ENCODE measurements around the gene KCNIP1. TPM values are rescaled to one million over a fixed set of nuclear protein-coding genes. Genes with fewer than 3 reads are reported as not detected.

Gene KCNIP1
- total RNA-seq, 1 experiment from 2014 or later: not detected

DNA sequence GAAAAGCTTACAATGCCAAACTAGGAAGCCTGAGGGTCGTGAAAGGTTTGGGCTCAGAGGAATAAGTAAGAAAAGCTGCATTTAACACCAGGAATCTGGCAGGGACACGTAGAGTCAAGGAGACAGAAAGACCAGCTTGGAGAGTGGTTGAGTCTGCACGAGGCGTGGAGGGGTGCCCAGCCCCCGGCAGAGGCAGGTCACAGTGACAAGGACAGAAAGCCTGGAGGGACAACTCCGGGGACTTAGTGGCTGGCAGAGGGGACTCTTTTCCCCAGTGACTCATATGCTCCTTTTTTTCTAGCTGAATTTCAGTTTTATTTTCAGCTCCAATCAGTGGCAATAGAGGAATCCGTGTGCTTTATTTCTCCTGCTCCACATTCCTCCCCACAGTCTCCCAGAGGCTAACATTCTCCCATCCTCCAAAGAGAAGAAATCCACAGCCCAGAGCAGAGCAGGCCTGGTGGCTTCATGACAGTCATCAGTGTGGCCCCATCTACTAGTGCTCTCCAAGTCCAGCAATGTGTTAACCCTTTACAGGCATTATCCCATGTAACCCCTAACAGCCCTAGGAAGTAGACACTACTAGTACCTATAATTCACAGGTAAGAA lies 80.7 kb downstream of the KCNIP1 start:
- H3K9me3 Mint-ChIP-seq (ENCODE audit: low read depth, unreplicated experiment): peaks cover 2% of the 10 kb centered on the region
- CTCF ChIA-PET: interaction anchor here (1.7 kb wide), 1 partner anchor 13 kb away, joined by 4 read pairs; no protein-coding TSS in a partner anchor
- intact Hi-C loops (cut with micrococcal nuclease; ENCODE audit: unreplicated experiment): no loop called here
- H3K4me3 Mint-ChIP-seq (ENCODE audit: low read depth, unreplicated experiment): no peak overlapping the region
- no TSS peak for BruUV-seq (replicated peaks)
- DNase-seq: no peak
- no peak overlapping the region for H3K27ac Mint-ChIP-seq (ENCODE audit: unreplicated experiment)
- H3K4me1 Mint-ChIP-seq (ENCODE audit: low read depth, unreplicated experiment): peaks cover 10% of the 10 kb centered on the region
- peaks cover 87% of the 10 kb centered on the region for H3K27me3 Mint-ChIP-seq (ENCODE audit: unreplicated experiment)
- TF ChIP-seq, protein P1, sequence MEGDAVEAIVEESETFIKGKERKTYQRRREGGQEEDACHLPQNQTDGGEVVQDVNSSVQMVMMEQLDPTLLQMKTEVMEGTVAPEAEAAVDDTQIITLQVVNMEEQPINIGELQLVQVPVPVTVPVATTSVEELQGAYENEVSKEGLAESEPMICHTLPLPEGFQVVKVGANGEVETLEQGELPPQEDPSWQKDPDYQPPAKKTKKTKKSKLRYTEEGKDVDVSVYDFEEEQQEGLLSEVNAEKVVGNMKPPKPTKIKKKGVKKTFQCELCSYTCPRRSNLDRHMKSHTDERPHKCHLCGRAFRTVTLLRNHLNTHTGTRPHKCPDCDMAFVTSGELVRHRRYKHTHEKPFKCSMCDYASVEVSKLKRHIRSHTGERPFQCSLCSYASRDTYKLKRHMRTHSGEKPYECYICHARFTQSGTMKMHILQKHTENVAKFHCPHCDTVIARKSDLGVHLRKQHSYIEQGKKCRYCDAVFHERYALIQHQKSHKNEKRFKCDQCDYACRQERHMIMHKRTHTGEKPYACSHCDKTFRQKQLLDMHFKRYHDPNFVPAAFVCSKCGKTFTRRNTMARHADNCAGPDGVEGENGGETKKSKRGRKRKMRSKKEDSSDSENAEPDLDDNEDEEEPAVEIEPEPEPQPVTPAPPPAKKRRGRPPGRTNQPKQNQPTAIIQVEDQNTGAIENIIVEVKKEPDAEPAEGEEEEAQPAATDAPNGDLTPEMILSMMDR (IDR thresholded peaks at IDR 0.05; ENCODE audit: unreplicated experiment): no peak
- H3K36me3 Mint-ChIP-seq (ENCODE audit: insufficient read depth, unreplicated experiment): no peaks in the 10 kb centered on the region

DNA sequence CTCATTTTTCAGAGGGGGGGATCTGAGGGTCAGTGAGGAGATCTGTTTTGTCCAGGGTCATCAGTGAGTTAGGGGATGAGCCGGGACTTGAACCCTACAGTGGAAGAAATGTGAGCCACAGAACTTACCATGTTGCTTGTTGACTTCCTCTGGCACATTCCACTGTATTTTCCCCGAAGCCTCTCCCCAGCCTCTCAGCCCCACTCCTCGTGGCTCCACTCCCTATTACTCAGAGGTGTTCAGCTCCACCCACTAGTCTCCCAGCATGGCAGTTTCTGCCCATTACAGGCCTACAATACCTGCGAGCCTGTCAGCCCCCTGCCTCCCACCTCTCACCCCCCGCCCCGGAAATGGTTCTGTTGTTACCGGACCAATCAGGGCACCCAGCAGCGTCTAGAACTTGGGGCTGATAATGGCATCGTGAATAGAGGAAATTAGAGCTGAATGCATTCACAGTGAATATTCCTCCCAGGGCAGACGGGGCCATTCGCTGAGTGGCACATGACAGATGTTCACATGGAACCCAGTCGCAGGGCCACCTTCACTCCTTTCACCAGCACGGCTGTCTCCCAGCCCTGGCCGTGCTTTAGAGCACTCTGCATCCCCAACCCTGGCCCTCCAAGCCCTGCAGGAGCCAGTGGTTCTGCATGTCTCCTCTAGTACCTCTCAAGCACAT lies 81.6 kb downstream of the KCNIP1 start:
- no peak overlapping the region for H3K27ac Mint-ChIP-seq (ENCODE audit: unreplicated experiment)

DNA sequence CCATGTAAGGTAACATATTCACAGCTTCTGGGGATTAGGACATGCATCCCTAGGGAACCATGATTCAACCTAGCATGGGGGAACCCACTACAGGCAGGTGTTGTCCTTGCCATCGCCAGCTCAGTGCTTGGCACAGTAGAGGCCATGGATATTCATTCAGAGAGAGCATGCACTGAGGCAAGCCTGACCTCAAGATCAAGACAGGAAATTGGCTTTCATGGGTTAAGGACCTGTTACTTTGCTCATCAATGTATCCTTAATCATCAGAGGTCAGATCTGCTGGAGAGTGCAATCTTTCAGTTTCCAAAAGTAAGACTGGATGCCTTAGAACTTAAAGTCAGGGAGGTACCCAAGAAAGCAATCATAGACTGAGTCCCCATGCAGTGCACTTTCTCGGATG lies 84.0 kb downstream of the KCNIP1 start:
- intact Hi-C loops (cut with micrococcal nuclease; ENCODE audit: unreplicated experiment): no loop called here
- BruUV-seq (replicated peaks): no TSS peak
- Mint-ChIP-seq H3K27ac (ENCODE audit: unreplicated experiment) (no peak overlapping the region), H3K4me1 (ENCODE audit: low read depth, unreplicated experiment) (peaks cover 10% of the 10 kb centered on the region), H3K4me3 (ENCODE audit: low read depth, unreplicated experiment) (no peak overlapping the region), H3K27me3 (ENCODE audit: unreplicated experiment) (peaks cover 87% of the 10 kb centered on the region), H3K36me3 (ENCODE audit: insufficient read depth, unreplicated experiment) (no peaks in the 10 kb centered on the region), H3K9me3 (ENCODE audit: low read depth, unreplicated experiment) (no peaks in the 10 kb centered on the region)
- TF ChIP-seq, protein P1 (IDR thresholded peaks at IDR 0.05; ENCODE audit: unreplicated experiment): no peak
- CTCF ChIA-PET: no interaction called here
- DNase-seq: no peak

More for the DNA sequence above, 81.6 kb downstream of the KCNIP1 start:
- no peak for DNase-seq
- Mint-ChIP-seq H3K4me1 (ENCODE audit: low read depth, unreplicated experiment) (peaks cover 10% of the 10 kb centered on the region), H3K36me3 (ENCODE audit: insufficient read depth, unreplicated experiment) (no peaks in the 10 kb centered on the region), H3K4me3 (ENCODE audit: low read depth, unreplicated experiment) (no peak overlapping the region), H3K27me3 (ENCODE audit: unreplicated experiment) (peaks cover 87% of the 10 kb centered on the region), H3K9me3 (ENCODE audit: low read depth, unreplicated experiment) (peaks cover 2% of the 10 kb centered on the region)
- TF ChIP-seq, protein P1 (IDR thresholded peaks at IDR 0.05; ENCODE audit: unreplicated experiment): no peak
- no TSS peak for BruUV-seq (replicated peaks)
- CTCF ChIA-PET: interaction anchor here (1.7 kb wide), 1 partner anchor 14 kb away, joined by 4 read pairs; no protein-coding TSS in a partner anchor
- intact Hi-C loops (cut with micrococcal nuclease; ENCODE audit: unreplicated experiment): no loop called here

DNA sequence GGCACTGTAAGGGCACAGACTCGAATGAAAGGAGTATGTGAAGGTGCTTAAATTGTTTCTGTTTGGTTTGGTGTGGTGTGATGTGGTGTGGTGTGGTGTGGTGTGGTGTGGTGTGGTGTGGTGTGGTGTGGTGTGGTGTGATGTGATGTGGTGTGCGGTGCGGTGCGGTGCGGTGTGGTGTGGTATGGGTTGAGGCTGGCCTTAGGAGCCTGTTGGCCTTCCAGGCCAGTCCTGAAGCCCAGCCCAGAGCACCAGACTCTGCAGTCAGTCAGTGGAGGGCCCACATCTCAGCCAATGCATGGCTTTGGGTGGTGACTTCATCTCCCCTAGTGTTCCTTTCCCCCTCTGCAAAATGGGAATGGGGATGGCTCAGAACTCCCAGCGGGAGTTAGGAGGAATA lies 85.8 kb downstream of the KCNIP1 start:
- no peaks in the 10 kb centered on the region for H3K36me3 Mint-ChIP-seq (ENCODE audit: insufficient read depth, unreplicated experiment)
- no TSS peak for BruUV-seq (replicated peaks)
- H3K4me1 Mint-ChIP-seq (ENCODE audit: low read depth, unreplicated experiment): peaks cover under 1% of the 10 kb centered on the region
- DNase-seq: no peak
- TF ChIP-seq, protein P1 (IDR thresholded peaks at IDR 0.05; ENCODE audit: unreplicated experiment): no peak
- CTCF ChIA-PET: no interaction called here
- H3K27ac Mint-ChIP-seq (ENCODE audit: unreplicated experiment): no peak overlapping the region
- peaks cover 87% of the 10 kb centered on the region for H3K27me3 Mint-ChIP-seq (ENCODE audit: unreplicated experiment)
- H3K4me3 Mint-ChIP-seq (ENCODE audit: low read depth, unreplicated experiment): no peak overlapping the region
- no peaks in the 10 kb centered on the region for H3K9me3 Mint-ChIP-seq (ENCODE audit: low read depth, unreplicated experiment)
- intact Hi-C loops (cut with micrococcal nuclease; ENCODE audit: unreplicated experiment): no loop called here
